Right lobe of liver (tissue), 4 donors: ENCODE data around the gene ACTR5.

Experiments used
- POLR2A ChIP-seq: fragments of 450-650 bp; IDR thresholded peaks from one replicate; pipeline ENCODE4 v1.6.1; 2017; ENCODE audit warnings: antibody characterized with exemption, mild to moderate bottlenecking
- TF ChIP-seq, protein P1 (sequence below), 4 donors: fragments of 200-600 bp in 3 of 4; fragments of 450-650 bp in 1 of 4; IDR thresholded peaks; one replicate each; pipeline versions ENCODE4 v1.5.1 to v1.8.0; 2016 to 2022; ENCODE audit warnings: antibody characterized with exemption in 4 of 4, mild to moderate bottlenecking in 2 of 4
- donor health status: DM: no; HTN: no; CAD: no.
- donor health status: DM: no; HTN: no; CAD: no.
- donor health status: DM: no; HTN: yes; CAD: no.

DNA sequence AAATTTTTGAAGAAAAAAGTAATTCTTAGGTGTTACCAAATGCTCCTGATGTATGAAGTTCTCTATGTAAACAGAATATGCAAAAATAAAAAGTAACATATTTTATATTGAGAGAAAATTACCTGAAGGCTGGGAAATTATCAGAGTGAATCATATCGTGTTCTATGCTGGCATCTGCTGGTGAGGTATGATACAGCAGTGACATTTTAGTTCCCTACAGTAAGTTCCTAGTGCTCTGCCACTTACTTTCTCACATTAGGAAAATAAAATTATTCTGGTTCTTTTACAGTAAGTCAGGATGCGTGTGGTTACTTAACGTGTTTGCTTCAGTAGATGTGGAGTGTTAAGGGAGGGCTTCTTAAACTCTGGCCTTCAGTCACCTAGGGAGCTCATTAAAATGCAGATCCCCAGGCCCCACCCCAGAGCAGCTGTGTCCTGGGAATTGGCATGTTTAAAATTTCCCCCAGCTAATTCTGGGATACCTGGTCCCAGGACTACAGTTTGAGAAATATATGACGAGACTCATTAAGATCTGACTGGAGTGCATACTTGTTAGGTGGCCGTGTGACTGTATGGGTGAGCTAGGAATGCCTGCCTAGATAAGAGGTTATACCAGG is 3.2 kb downstream of the ACTR5 start:
- no peak for TF ChIP-seq POLR2A
- TF ChIP-seq, protein P1, sequence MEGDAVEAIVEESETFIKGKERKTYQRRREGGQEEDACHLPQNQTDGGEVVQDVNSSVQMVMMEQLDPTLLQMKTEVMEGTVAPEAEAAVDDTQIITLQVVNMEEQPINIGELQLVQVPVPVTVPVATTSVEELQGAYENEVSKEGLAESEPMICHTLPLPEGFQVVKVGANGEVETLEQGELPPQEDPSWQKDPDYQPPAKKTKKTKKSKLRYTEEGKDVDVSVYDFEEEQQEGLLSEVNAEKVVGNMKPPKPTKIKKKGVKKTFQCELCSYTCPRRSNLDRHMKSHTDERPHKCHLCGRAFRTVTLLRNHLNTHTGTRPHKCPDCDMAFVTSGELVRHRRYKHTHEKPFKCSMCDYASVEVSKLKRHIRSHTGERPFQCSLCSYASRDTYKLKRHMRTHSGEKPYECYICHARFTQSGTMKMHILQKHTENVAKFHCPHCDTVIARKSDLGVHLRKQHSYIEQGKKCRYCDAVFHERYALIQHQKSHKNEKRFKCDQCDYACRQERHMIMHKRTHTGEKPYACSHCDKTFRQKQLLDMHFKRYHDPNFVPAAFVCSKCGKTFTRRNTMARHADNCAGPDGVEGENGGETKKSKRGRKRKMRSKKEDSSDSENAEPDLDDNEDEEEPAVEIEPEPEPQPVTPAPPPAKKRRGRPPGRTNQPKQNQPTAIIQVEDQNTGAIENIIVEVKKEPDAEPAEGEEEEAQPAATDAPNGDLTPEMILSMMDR (IDR thresholded peaks at IDR 0.05), result peak; percentile 65 to 71 (median 68)
